ENCODE measurements around the gene IFNA7.
"Not testable (repeated sequence)": the region's sequence is repeated elsewhere in the genome, so short reads cannot be mapped to it uniquely, and the experiment has no call there.

IFNA7 gene

DNA sequence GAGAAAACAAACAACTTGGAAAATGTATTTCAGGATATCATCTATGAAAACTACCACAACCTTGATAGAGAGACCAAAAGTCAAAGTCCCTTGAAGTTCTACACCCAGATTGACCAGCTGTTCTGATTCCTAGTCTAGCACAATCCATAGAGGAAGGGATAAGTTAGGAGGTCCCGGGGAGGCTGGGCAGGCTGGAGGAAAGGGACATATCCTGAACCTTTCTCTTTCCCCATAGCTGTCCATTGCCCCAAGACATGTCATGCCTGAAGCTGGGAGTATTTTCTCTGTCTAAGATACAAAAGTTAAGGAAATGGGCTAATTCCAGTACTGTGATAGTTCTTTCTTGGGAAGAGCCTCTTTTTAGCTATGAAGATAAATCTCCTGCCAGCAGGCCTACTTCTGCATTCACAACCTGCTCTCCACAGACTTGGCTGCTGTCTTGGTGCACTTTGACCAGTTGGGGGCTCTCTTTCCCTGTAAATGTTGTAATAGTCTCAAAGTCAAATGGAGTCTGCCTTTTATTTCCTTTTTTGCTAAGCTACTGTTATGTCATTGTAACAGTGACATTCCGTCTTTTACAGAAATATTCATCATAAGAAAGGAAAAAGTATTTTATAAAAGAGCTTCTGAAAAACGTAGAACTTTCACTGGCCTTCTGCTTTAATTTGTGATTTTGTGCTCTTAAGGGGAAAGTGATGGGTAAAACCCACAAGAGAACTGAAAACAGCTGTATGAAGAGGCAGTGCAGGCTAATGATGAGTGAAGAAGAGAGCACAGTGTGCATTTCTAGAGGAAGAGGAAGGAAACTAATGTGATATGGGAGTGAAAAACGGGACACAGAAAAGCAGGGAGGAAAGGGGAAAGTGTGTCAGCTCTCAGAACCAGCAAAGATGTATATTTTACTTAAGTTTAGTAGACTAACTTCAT, 18.9 kb downstream of the IFNA7 start:
- H3K4me1 ChIP-seq (ENCODE audit: control insufficient read depth, insufficient read depth, low read length, poor library complexity, severe bottlenecking); H3K27ac ChIP-seq (ENCODE audit: insufficient read depth, low read length, poor library complexity, severe bottlenecking); H3K9me3 ChIP-seq (ENCODE audit: control insufficient read depth, low read length); H3K27me3 ChIP-seq (replicated peaks; ENCODE audit: control insufficient read depth, insufficient read depth, low read length, poor library complexity, severe bottlenecking); H3K36me3 ChIP-seq (ENCODE audit: control insufficient read depth, insufficient read depth, low read length); H3K4me3 ChIP-seq (ENCODE audit: insufficient read depth, low read depth, low read length, poor library complexity, severe bottlenecking): not testable (repeated sequence)
- DNase-seq = peak in 1 of 3 donors; percentile 4

GRCh38 chr9:21174671-21175070, 27.3 kb downstream of the IFNA7 start:
- no peaks in the 10 kb centered on the region for H3K9me3 ChIP-seq (ENCODE audit: control insufficient read depth, low read length)
- H3K4me3 ChIP-seq (ENCODE audit: insufficient read depth, low read depth, low read length, poor library complexity, severe bottlenecking) = no peak overlapping the region
- no peak for DNase-seq
- no peak overlapping the region for H3K27ac ChIP-seq (ENCODE audit: insufficient read depth, low read length, poor library complexity, severe bottlenecking)
- no peaks in the 10 kb centered on the region for H3K27me3 ChIP-seq (replicated peaks; ENCODE audit: control insufficient read depth, insufficient read depth, low read length, poor library complexity, severe bottlenecking)
- no peaks in the 10 kb centered on the region for H3K36me3 ChIP-seq (ENCODE audit: control insufficient read depth, insufficient read depth, low read length)
- no peaks in the 10 kb centered on the region for H3K4me1 ChIP-seq (ENCODE audit: control insufficient read depth, insufficient read depth, low read length, poor library complexity, severe bottlenecking)

DNA sequence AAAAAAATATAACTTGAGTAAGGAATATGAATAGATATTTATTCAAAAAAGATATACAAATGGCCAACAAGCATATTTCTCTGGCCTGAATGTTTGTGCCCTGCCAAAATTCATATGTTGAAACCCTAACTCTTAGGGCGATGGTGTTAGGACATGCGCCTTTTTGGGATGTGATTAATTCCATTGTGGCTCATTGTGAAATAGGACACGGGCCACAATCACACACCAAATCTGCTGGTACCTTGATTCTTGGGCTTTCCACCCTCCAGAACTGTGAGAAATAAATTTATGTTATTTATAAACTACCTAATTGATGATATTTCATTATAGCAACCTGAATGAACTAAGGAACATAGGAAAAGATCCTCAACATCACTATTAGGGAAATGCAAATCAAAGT, 29.8 kb downstream of the IFNA7 start:
- H3K4me1 ChIP-seq (ENCODE audit: control insufficient read depth, insufficient read depth, low read length, poor library complexity, severe bottlenecking) = no peaks in the 10 kb centered on the region
- no peak overlapping the region for H3K27ac ChIP-seq (ENCODE audit: insufficient read depth, low read length, poor library complexity, severe bottlenecking)
- no peaks in the 10 kb centered on the region for H3K36me3 ChIP-seq (ENCODE audit: control insufficient read depth, insufficient read depth, low read length)
- no peaks in the 10 kb centered on the region for H3K9me3 ChIP-seq (ENCODE audit: control insufficient read depth, low read length)
- H3K4me3 ChIP-seq (ENCODE audit: insufficient read depth, low read depth, low read length, poor library complexity, severe bottlenecking) = no peak overlapping the region
- H3K27me3 ChIP-seq (replicated peaks; ENCODE audit: control insufficient read depth, insufficient read depth, low read length, poor library complexity, severe bottlenecking) = no peaks in the 10 kb centered on the region
- DNase-seq = no peak

- Histone ChIP-seq H3K9me3 (ENCODE audit: control insufficient read depth, low read length) (no peaks in the 10 kb centered on the region), H3K27ac (ENCODE audit: insufficient read depth, low read length, poor library complexity, severe bottlenecking) (no peak overlapping the region), H3K4me1 (ENCODE audit: control insufficient read depth, insufficient read depth, low read length, poor library complexity, severe bottlenecking) (no peaks in the 10 kb centered on the region), H3K27me3 (replicated peaks; ENCODE audit: control insufficient read depth, insufficient read depth, low read length, poor library complexity, severe bottlenecking) (no peaks in the 10 kb centered on the region), H3K4me3 (ENCODE audit: insufficient read depth, low read depth, low read length, poor library complexity, severe bottlenecking) (no peak overlapping the region), H3K36me3 (ENCODE audit: control insufficient read depth, insufficient read depth, low read length) (no peaks in the 10 kb centered on the region)
- DNase-seq = no peak
Observed at GRCh38 chr9:21171351-21171750, 30.7 kb downstream of the IFNA7 start.

DNA sequence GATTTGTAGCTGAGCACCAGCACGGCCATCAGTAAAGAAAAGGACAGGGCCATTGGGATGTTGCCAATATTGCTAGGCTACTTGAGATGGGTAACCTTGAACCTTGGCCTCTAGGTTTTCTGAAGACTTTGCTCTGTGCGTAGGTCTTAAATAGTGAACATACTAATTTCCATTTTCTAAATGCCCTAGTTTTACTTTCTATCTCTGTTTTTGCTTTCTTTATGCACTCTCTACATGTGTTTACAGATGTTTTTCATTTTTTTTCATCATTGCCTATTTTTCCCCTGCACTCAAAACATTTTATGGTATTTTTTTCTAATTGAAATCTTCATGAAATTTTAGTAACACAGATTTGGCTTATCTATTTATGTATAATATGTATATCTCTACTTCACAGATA, 35.4 kb downstream of the IFNA7 start, which contains the start of gene IFNA21:
TSS of gene IFNA21 (minus strand) at position 101 of the 400 bp plus-strand sequence. CDS start at position 53, 48 bp downstream.
- DNase-seq; H3K27ac ChIP-seq (ENCODE audit: insufficient read depth, low read length, poor library complexity, severe bottlenecking); H3K27me3 ChIP-seq (replicated peaks; ENCODE audit: control insufficient read depth, insufficient read depth, low read length, poor library complexity, severe bottlenecking); H3K4me3 ChIP-seq (ENCODE audit: insufficient read depth, low read depth, low read length, poor library complexity, severe bottlenecking); H3K4me1 ChIP-seq (ENCODE audit: control insufficient read depth, insufficient read depth, low read length, poor library complexity, severe bottlenecking); H3K36me3 ChIP-seq (ENCODE audit: control insufficient read depth, insufficient read depth, low read length); H3K9me3 ChIP-seq (ENCODE audit: control insufficient read depth, low read length): not testable (repeated sequence)

DNA sequence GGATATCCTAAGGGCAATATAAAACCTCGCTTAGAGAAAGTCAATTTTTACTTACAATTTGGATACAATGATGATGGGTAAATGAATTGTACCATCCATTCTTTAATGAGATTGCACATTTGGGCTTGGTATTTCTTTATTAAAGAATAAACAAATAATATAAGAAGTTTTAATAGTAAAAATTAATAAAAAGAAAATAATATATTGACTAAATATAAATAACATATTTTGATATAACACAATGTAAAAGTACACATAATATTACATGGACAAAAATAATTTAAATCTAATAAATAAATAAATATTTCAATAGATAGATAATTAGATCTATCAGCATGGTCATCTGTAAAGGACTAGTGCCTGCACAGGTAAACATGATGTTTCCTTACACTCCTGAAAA, 36.5 kb downstream of the IFNA7 start:
- no peaks in the 10 kb centered on the region for H3K4me1 ChIP-seq (ENCODE audit: control insufficient read depth, insufficient read depth, low read length, poor library complexity, severe bottlenecking)
- no peaks in the 10 kb centered on the region for H3K27me3 ChIP-seq (replicated peaks; ENCODE audit: control insufficient read depth, insufficient read depth, low read length, poor library complexity, severe bottlenecking)
- H3K9me3 ChIP-seq (ENCODE audit: control insufficient read depth, low read length) = no peaks in the 10 kb centered on the region
- no peak overlapping the region for H3K27ac ChIP-seq (ENCODE audit: insufficient read depth, low read length, poor library complexity, severe bottlenecking)
- H3K36me3 ChIP-seq (ENCODE audit: control insufficient read depth, insufficient read depth, low read length) = no peaks in the 10 kb centered on the region
- DNase-seq = no peak
- no peak overlapping the region for H3K4me3 ChIP-seq (ENCODE audit: insufficient read depth, low read depth, low read length, poor library complexity, severe bottlenecking)

- H3K36me3 ChIP-seq (ENCODE audit: control insufficient read depth, insufficient read depth, low read length) = no peaks in the 10 kb centered on the region
- peak in 2 of 3 donors; percentile 9 to 20 for DNase-seq
- no peaks in the 10 kb centered on the region for H3K27me3 ChIP-seq (replicated peaks; ENCODE audit: control insufficient read depth, insufficient read depth, low read length, poor library complexity, severe bottlenecking)
- H3K4me3 ChIP-seq (ENCODE audit: insufficient read depth, low read depth, low read length, poor library complexity, severe bottlenecking) = no peak overlapping the region
- peaks cover 3% of the 10 kb centered on the region for H3K4me1 ChIP-seq (ENCODE audit: control insufficient read depth, insufficient read depth, low read length, poor library complexity, severe bottlenecking)
- H3K27ac ChIP-seq (ENCODE audit: insufficient read depth, low read length, poor library complexity, severe bottlenecking) = no peak overlapping the region
- no peaks in the 10 kb centered on the region for H3K9me3 ChIP-seq (ENCODE audit: control insufficient read depth, low read length)
Observed at GRCh38 chr9:21160178-21160577, 41.8 kb downstream of the IFNA7 start.

- Histone ChIP-seq H3K9me3 (ENCODE audit: control insufficient read depth, low read length) (no peaks in the 10 kb centered on the region), H3K4me1 (ENCODE audit: control insufficient read depth, insufficient read depth, low read length, poor library complexity, severe bottlenecking) (peaks cover 6% of the 10 kb centered on the region), H3K4me3 (ENCODE audit: insufficient read depth, low read depth, low read length, poor library complexity, severe bottlenecking) (no peak overlapping the region), H3K27me3 (replicated peaks; ENCODE audit: control insufficient read depth, insufficient read depth, low read length, poor library complexity, severe bottlenecking) (no peaks in the 10 kb centered on the region), H3K27ac (ENCODE audit: insufficient read depth, low read length, poor library complexity, severe bottlenecking) (no peak overlapping the region), H3K36me3 (ENCODE audit: control insufficient read depth, insufficient read depth, low read length) (no peaks in the 10 kb centered on the region)
- no peak for DNase-seq
Observed at GRCh38 chr9:21155501-21155900, 46.5 kb downstream of the IFNA7 start.

DNA sequence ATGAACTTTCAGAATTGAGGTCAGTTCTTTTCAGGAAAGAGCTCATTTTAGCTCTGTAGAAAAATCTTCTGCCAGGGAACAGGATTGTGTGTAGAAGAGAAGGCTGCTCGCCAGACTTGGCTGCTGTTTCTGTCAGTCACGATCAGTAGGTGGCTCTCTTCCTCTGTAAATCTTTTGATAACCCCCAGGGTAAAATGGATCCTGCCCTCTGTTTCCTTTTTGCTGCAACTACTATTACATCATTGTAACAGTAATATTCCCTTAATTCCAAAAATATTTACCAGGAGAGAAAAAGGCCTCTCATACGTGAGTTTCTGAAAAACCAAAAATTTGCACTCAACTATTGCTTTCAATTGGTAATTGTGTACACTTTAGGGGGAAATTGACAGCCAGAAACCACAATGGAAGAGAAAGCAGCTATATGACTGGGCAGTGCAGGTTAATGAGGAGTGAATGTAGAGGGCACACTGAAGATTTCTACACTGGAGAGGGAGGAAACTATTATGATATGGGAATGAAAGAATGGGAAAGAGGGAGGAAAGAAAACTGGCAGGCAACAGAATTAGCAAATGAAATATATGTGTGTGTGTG, 47.9 kb downstream of the IFNA7 start:
- H3K4me1 ChIP-seq (ENCODE audit: control insufficient read depth, insufficient read depth, low read length, poor library complexity, severe bottlenecking) = peaks cover 2% of the 10 kb centered on the region
- H3K9me3 ChIP-seq (ENCODE audit: control insufficient read depth, low read length) = no peaks in the 10 kb centered on the region
- H3K27me3 ChIP-seq (replicated peaks; ENCODE audit: control insufficient read depth, insufficient read depth, low read length, poor library complexity, severe bottlenecking) = no peaks in the 10 kb centered on the region
- H3K4me3 ChIP-seq (ENCODE audit: insufficient read depth, low read depth, low read length, poor library complexity, severe bottlenecking) = no peak overlapping the region
- no peak overlapping the region for H3K27ac ChIP-seq (ENCODE audit: insufficient read depth, low read length, poor library complexity, severe bottlenecking)
- H3K36me3 ChIP-seq (ENCODE audit: control insufficient read depth, insufficient read depth, low read length) = no peaks in the 10 kb centered on the region
- no peak for DNase-seq

DNA sequence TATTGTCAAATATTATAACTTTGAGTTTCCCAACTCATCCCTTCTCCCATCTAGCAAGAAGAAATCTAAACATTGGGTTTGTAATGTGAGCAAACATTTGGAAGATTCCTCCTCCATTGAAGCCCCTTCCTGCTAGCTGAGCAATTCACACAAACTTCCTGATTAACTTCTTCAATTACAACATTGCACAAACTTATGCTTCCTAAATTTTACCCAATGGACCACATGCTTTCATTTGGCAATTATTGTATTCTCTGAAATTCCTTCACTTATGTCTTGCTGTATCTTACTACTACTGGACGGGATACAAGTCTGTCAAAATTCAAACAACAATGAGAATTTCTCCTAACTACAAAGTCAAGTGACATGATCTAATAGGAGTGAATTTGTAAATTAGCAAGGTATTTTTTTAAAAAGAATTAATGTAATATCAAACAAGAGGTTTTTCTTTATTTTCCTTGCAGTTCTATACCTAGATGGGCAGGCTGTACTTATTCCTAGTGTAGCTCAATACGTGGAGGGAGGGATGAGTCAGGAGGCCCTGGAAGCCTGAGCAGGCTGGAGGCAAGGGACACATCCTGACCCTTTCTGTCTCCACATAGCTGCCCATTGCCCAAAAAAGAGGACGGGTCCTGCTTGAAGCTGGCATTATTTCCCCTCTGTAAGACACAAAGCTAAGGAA, 48.5 kb downstream of the IFNA7 start:
- Histone ChIP-seq H3K4me1 (ENCODE audit: control insufficient read depth, insufficient read depth, low read length, poor library complexity, severe bottlenecking) (peaks cover 2% of the 10 kb centered on the region), H3K27me3 (replicated peaks; ENCODE audit: control insufficient read depth, insufficient read depth, low read length, poor library complexity, severe bottlenecking) (no peaks in the 10 kb centered on the region), H3K9me3 (ENCODE audit: control insufficient read depth, low read length) (no peaks in the 10 kb centered on the region), H3K27ac (ENCODE audit: insufficient read depth, low read length, poor library complexity, severe bottlenecking) (no peak overlapping the region), H3K36me3 (ENCODE audit: control insufficient read depth, insufficient read depth, low read length) (no peaks in the 10 kb centered on the region), H3K4me3 (ENCODE audit: insufficient read depth, low read depth, low read length, poor library complexity, severe bottlenecking) (no peak overlapping the region)
- no peak for DNase-seq
